CD4-positive, alpha-beta T cell (primary cell): Measurements from ENCODE around the gene IGSF5. TPM values are rescaled to one million over a fixed set of nuclear protein-coding genes. Genes with fewer than 3 reads are reported as not detected.

Source experiments
- ATAC-seq: fragments of 200-7000 bp; cut with Tn5 transposase; one replicate; pipeline ENCODE4 v1.10.0; 2022; ENCODE audit warnings: mild to moderate bottlenecking; ENCODE audit not compliant: poor library complexity
- CTCF ChIA-PET: fragments of 350-600 bp; sonication (Branson Sonifier 250); formaldehyde crosslinking; loops from one replicate; lab custom pipeline; 2021; ENCODE audit warnings: antibody characterized with exemption, inconsistent platforms; lab: Charles Lee
- POLR2A ChIA-PET: fragments of 350-600 bp; sonication (Branson Sonifier 250); formaldehyde crosslinking; loops from one replicate; lab custom pipeline; 2021; ENCODE audit warnings: antibody characterized with exemption, inconsistent platforms; lab: Charles Lee
- DNase-seq, 14 experiments: peaks; one replicate each; pipeline ENCODE4 v3.0.0-alpha.2; 2013 to 2020; ENCODE audit warnings: mixed read lengths in 2 of 14
- H3K27ac ChIP-seq, 2 donors: one replicate each; pipeline versions ENCODE4 v1.5.1 to v1.7.0; 2013; ENCODE audit warnings: low read length in 2 of 2, low read depth in 1 of 2, mild to moderate bottlenecking in 1 of 2
- H3K27me3 ChIP-seq, 2 experiments: 1 replicate in 1 of 2; 2 replicates in 1 of 2; pipeline versions ENCODE4 v1.6.1 to v1.7.0; 2013; ENCODE audit warnings: low read length in 2 of 2, control low read depth in 1 of 2, mild to moderate bottlenecking in 1 of 2, moderate library complexity in 1 of 2; ENCODE audit not compliant: insufficient read depth in 2 of 2, control insufficient read depth in 1 of 2
- H3K36me3 ChIP-seq: one replicate; pipeline ENCODE4 v1.6.1; 2013; ENCODE audit warnings: low read length, control low read depth; ENCODE audit not compliant: insufficient read depth
- H3K4me1 ChIP-seq: one replicate; pipeline ENCODE4 v1.6.1; 2013; ENCODE audit warnings: low read length, control low read depth; ENCODE audit not compliant: insufficient read depth
- H3K4me3 ChIP-seq: one replicate; pipeline ENCODE4 v1.5.1; 2013; ENCODE audit warnings: mild to moderate bottlenecking, low read length, moderate library complexity
- H3K9me3 ChIP-seq, 2 experiments: 1 replicate in 1 of 2; 2 replicates in 1 of 2; pipeline versions ENCODE4 v1.6.1 to v1.7.0; 2013; ENCODE audit warnings: low read length in 2 of 2, mild to moderate bottlenecking in 2 of 2, control low read depth in 1 of 2, moderate library complexity in 1 of 2; ENCODE audit not compliant: control insufficient read depth in 1 of 2, insufficient read depth in 1 of 2
- H3K27ac Mint-ChIP-seq: one replicate; pipeline ENCODE4 v1.8.0; 2020; ENCODE audit warnings: mixed read lengths
- H3K27me3 Mint-ChIP-seq: one replicate; pipeline ENCODE4 v1.8.0; 2021; ENCODE audit warnings: mixed read lengths
- H3K36me3 Mint-ChIP-seq: one replicate; pipeline ENCODE4 v1.8.0; 2021; ENCODE audit warnings: low read depth, mixed read lengths
- H3K4me1 Mint-ChIP-seq: one replicate; pipeline ENCODE4 v1.8.0; 2021; ENCODE audit warnings: low read depth, mixed read lengths
- H3K4me3 Mint-ChIP-seq: one replicate; pipeline ENCODE4 v1.8.0; 2020; ENCODE audit warnings: mild to moderate bottlenecking, mixed read lengths
- H3K9me3 Mint-ChIP-seq: one replicate; pipeline ENCODE4 v1.8.0; 2020; ENCODE audit warnings: mixed read lengths
- intact Hi-C, 2 experiments: fragments of 100-400 bp; cut with DNase I in 1 of 2; cut with micrococcal nuclease in 1 of 2; formaldehyde crosslinking; loops; one replicate each; pipeline versions ENCODE4 v1.15.1 to v1.9.0; 2023 to 2025; cut with DNase I, micrococcal nuclease
- total RNA-seq, 174 experiments: library from RNA in 2 of 174; stranded (reverse) in 2 of 174; gene quantifications; one replicate each; pipeline ENCODE4 v1.2.3 and lab custom pipeline; 2021 to 2026
- TF ChIP-seq, protein P1 (sequence below): fragments of 200-600 bp; IDR thresholded peaks from one replicate; pipeline ENCODE4 v1.8.0; 2022; ENCODE audit warnings: antibody characterized with exemption, mild to moderate bottlenecking

The IGSF5 gene
- total RNA-seq, 2 experiments from 2014 or later = not detected

DNA sequence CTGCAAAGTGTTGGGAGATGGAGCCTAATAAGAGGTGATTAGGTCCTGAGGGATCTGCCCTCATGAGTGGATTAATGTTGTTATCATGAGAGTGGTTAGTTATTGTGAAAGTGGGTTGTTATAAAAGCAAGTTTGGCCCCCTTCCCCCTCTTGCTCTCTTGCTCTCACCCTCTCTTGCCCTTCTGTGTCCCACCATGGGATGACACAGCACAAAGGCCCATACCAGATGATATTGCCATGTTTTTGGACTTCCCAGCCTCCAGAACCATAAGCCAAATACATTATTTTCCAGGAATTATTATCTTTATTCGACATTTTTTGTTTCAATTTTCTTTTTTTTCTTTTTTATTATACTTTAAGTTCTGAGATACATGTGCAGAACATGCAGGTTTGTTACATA lies 41.4 kb upstream of the IGSF5 start:
- POLR2A ChIA-PET = no interaction called here
- Mint-ChIP-seq H3K27me3 (peaks cover 9% of the 10 kb centered on the region), H3K4me1 (no peaks in the 10 kb centered on the region), H3K9me3 (peaks cover 3% of the 10 kb centered on the region), H3K4me3 (no peak overlapping the region), H3K27ac (no peak overlapping the region), H3K36me3 (no peaks in the 10 kb centered on the region)
- Histone ChIP-seq H3K9me3 (peaks cover 6% of the 10 kb centered on the region in 2 experiments), H3K27ac (no peak overlapping the region), H3K4me1 (no peaks in the 10 kb centered on the region), H3K4me3 (no peak overlapping the region), H3K27me3 (no peaks in the 10 kb centered on the region), H3K36me3 (no peaks in the 10 kb centered on the region)
- CTCF ChIA-PET = no interaction called here
- ATAC-seq (no peak), DNase-seq (no peak)
- TF ChIP-seq, protein P1, sequence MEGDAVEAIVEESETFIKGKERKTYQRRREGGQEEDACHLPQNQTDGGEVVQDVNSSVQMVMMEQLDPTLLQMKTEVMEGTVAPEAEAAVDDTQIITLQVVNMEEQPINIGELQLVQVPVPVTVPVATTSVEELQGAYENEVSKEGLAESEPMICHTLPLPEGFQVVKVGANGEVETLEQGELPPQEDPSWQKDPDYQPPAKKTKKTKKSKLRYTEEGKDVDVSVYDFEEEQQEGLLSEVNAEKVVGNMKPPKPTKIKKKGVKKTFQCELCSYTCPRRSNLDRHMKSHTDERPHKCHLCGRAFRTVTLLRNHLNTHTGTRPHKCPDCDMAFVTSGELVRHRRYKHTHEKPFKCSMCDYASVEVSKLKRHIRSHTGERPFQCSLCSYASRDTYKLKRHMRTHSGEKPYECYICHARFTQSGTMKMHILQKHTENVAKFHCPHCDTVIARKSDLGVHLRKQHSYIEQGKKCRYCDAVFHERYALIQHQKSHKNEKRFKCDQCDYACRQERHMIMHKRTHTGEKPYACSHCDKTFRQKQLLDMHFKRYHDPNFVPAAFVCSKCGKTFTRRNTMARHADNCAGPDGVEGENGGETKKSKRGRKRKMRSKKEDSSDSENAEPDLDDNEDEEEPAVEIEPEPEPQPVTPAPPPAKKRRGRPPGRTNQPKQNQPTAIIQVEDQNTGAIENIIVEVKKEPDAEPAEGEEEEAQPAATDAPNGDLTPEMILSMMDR = no peak
- intact Hi-C loops = no loop called here

DNA sequence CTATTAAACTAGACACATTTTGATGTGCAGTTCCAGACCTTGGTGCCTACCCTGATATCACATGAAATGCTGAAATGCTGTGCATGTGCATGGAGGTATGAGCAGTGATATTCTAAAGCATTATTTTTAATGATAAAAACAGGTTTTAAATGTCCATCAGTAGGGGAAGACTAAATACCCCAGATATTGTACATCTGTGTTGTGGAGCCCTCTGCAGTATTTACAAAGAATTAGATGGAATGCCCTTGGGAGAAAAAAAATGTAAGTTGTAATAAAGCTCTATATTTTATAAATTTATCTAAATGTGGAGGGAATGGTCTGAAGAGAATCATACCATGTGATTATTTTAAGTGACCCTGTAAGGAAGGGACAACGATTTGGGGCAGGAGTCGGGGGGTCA lies 39.1 kb upstream of the IGSF5 start:
- ATAC-seq (no peak), DNase-seq (no peak)
- Histone ChIP-seq H3K27me3 (no peaks in the 10 kb centered on the region), H3K4me3 (no peak overlapping the region), H3K4me1 (no peaks in the 10 kb centered on the region), H3K36me3 (no peaks in the 10 kb centered on the region), H3K9me3 (peaks cover 6 to 7% of the 10 kb centered on the region in 2 experiments), H3K27ac (no peak overlapping the region)
- H3K4me3 Mint-ChIP-seq = no peak overlapping the region
- POLR2A ChIA-PET = no interaction called here
- TF ChIP-seq, protein P1 = no peak
- H3K27ac Mint-ChIP-seq = no peak overlapping the region
- intact Hi-C loops = no loop called here
- H3K4me1 Mint-ChIP-seq = no peaks in the 10 kb centered on the region
- peaks cover 5% of the 10 kb centered on the region for H3K27me3 Mint-ChIP-seq
- CTCF ChIA-PET = no interaction called here
- H3K9me3 Mint-ChIP-seq = peaks cover 3% of the 10 kb centered on the region
- H3K36me3 Mint-ChIP-seq = no peaks in the 10 kb centered on the region

- no peak overlapping the region for H3K27ac ChIP-seq
- H3K9me3 ChIP-seq = peaks cover 6 to 11% of the 10 kb centered on the region in 2 experiments
- ChIA-PET POLR2A (no interaction called here), CTCF (no interaction called here)
- H3K4me1 Mint-ChIP-seq = no peaks in the 10 kb centered on the region
- H3K4me1 ChIP-seq = no peaks in the 10 kb centered on the region
- no peak overlapping the region for H3K27ac Mint-ChIP-seq
- no peak overlapping the region for H3K4me3 ChIP-seq
- H3K36me3 ChIP-seq = no peaks in the 10 kb centered on the region
- peaks cover 5% of the 10 kb centered on the region for H3K27me3 Mint-ChIP-seq
- no peaks in the 10 kb centered on the region for H3K36me3 Mint-ChIP-seq
- H3K27me3 ChIP-seq = no peaks in the 10 kb centered on the region
- H3K4me3 Mint-ChIP-seq = no peak overlapping the region
- TF ChIP-seq, protein P1 = no peak
- intact Hi-C loops = no loop called here
- H3K9me3 Mint-ChIP-seq = peaks cover 3% of the 10 kb centered on the region
- no peak for ATAC-seq
- DNase-seq = no peak
Measured at GRCh38 chr21:39707316-39707715, 37.7 kb upstream of the IGSF5 start.
